C4-2B (cell line): ENCODE results near the gene SMIM29.

Experiments
- CTCF ChIP-seq: fragments of 450-650 bp; conservative IDR thresholded peaks from 2 replicates; pipeline ENCODE4 v1.5.1; 2017; ENCODE audit warnings: mild to moderate bottlenecking
- ZFX ChIP-seq: fragments of 450-650 bp; IDR thresholded peaks from 2 replicates; pipeline ENCODE4 v1.6.1; 2017

GRCh38 chr6:34289137-34289536, 40.3 kb upstream of the SMIM29 start:
- no peak for TF ChIP-seq CTCF
- no peak for TF ChIP-seq ZFX
